ENCODE measurements around the gene NDUFA8. TPM values are rescaled to one million over a fixed set of nuclear protein-coding genes. Genes with fewer than 3 reads are reported as not detected.

The NDUFA8 gene
- total and polyA plus RNA-seq, 2 experiments from 2014 or later, result 36.6 to 144 TPM

- no peak overlapping the region for H3K27ac ChIP-seq (ENCODE audit: low read depth)
- H3K4me3 ChIP-seq, result peak overlapping the region; percentile 77
- TF ChIP-seq CTCF (conservative IDR thresholded peaks at IDR 0.05; ENCODE audit: low read depth in 2 of 2) (peak in 1 of 2 experiments; percentile 16; a peak in 1 of 4 replicates), POLR2AphosphoS5 (IDR thresholded peaks at IDR 0.05; ENCODE audit: low read depth) (no peak), CREB1 (CRISPR knock-in tag; IDR thresholded peaks at IDR 0.05; ENCODE audit: low read depth) (0 out of 2 replicates have a peak, but pooled peaks have one; percentile 12), ZNF114 (CRISPR knock-in tag; IDR thresholded peaks at IDR 0.05) (no peak), ZNF331 (CRISPR knock-in tag; IDR thresholded peaks at IDR 0.05; ENCODE audit: low read depth) (no peak), EZH2phosphoT487 (IDR thresholded peaks at IDR 0.05; ENCODE audit: unreplicated experiment) (no peak), ZNF462 (CRISPR knock-in tag; IDR thresholded peaks at IDR 0.05) (no peak), STAT1 (IDR thresholded peaks at IDR 0.05; ENCODE audit: unreplicated experiment) (no peak), NANOG (IDR thresholded peaks at IDR 0.05; ENCODE audit: borderline replicate concordance) (no peak), REST (IDR thresholded peaks at IDR 0.05; ENCODE audit: unreplicated experiment) (no peak), JUNB (IDR thresholded peaks at IDR 0.05; ENCODE audit: unreplicated experiment) (no peak), ETS1 (IDR thresholded peaks at IDR 0.05) (no peak), EZH2 (IDR thresholded peaks at IDR 0.05; ENCODE audit: low read depth, unreplicated experiment) (peak; percentile 31)
- H3K36me3 ChIP-seq (ENCODE audit: insufficient read depth), result no peaks in the 10 kb centered on the region
- Mint-ChIP-seq H3K4me1 (peaks cover 24% of the 10 kb centered on the region; the same call in 2 of the 3 replicates), H3K36me3 (ENCODE audit: low read depth) (no peaks in the 10 kb centered on the region), H3K27ac (no peak overlapping the region), H3K4me3 (peak overlapping the region; percentile 74), H3K27me3 (ENCODE audit: insufficient read depth, low read depth, poor library complexity) (peaks cover 50% of the 10 kb centered on the region), H3K9me3 (no peaks in the 10 kb centered on the region; the same call in 2 of the 3 replicates)
- H3K27me3 ChIP-seq (ENCODE audit: insufficient read depth), result peaks cover 33% of the 10 kb centered on the region
- H3K9me2 ChIP-seq (ENCODE audit: insufficient read depth), result no peaks in the 10 kb centered on the region
- peak overlapping the region; percentile 98 for H2AFZ ChIP-seq
- peak overlapping the region; percentile 89 for H3K4me2 ChIP-seq
- DNase-seq (ENCODE audit: low spot score), result peak; percentile 86
- peaks cover 20% of the 10 kb centered on the region for H3K4me1 ChIP-seq (ENCODE audit: insufficient read depth)
- ATAC-seq, result peak; percentile 47
- no peaks in the 10 kb centered on the region for H3K79me2 ChIP-seq (replicated peaks; ENCODE audit: insufficient read depth)
- no peaks in the 10 kb centered on the region for H4K20me1 ChIP-seq (replicated peaks; ENCODE audit: insufficient read depth)
- no peaks in the 10 kb centered on the region for H3F3A ChIP-seq (replicated peaks; ENCODE audit: low read depth)
Measured at GRCh38 chr9:122126331-122127261, 33.0 kb downstream of the NDUFA8 start.

Measured in GM23338 (cell line).